Measurements from ENCODE around the gene SRRD. TPM values are rescaled to one million over a fixed set of nuclear protein-coding genes. Genes with fewer than 3 reads are reported as not detected.

The SRRD gene
- total RNA-seq, 1 experiment from 2014 or later, result 25.6 TPM

GRCh38 chr22:26443901-26444690 lies 39.6 kb upstream of the SRRD start:
- H3K36me3 Mint-ChIP-seq (ENCODE audit: insufficient read depth, unreplicated experiment), result no peaks in the 10 kb centered on the region
- CTCF ChIA-PET, result no interaction called here
- no peak overlapping the region for H3K4me3 Mint-ChIP-seq (ENCODE audit: low read depth, unreplicated experiment)
- H3K4me1 Mint-ChIP-seq (ENCODE audit: low read depth, unreplicated experiment), result no peaks in the 10 kb centered on the region
- TF ChIP-seq CTCF (IDR thresholded peaks at IDR 0.05; ENCODE audit: unreplicated experiment), result no peak
- H3K9me3 Mint-ChIP-seq (ENCODE audit: low read depth, unreplicated experiment), result no peaks in the 10 kb centered on the region
- no peaks in the 10 kb centered on the region for H3K27me3 Mint-ChIP-seq (ENCODE audit: unreplicated experiment)
- H3K27ac Mint-ChIP-seq (ENCODE audit: unreplicated experiment), result no peak overlapping the region
- intact Hi-C loops (cut with micrococcal nuclease; ENCODE audit: unreplicated experiment), result no loop called here
- DNase-seq, result no peak
- no TSS peak for BruUV-seq (replicated peaks)

- Mint-ChIP-seq H3K27me3 (ENCODE audit: unreplicated experiment) (no peaks in the 10 kb centered on the region), H3K9me3 (ENCODE audit: low read depth, unreplicated experiment) (no peaks in the 10 kb centered on the region), H3K27ac (ENCODE audit: unreplicated experiment) (no peak overlapping the region), H3K4me3 (ENCODE audit: low read depth, unreplicated experiment) (no peak overlapping the region), H3K36me3 (ENCODE audit: insufficient read depth, unreplicated experiment) (no peaks in the 10 kb centered on the region), H3K4me1 (ENCODE audit: low read depth, unreplicated experiment) (no peaks in the 10 kb centered on the region)
- no TSS peak for BruUV-seq (replicated peaks)
- intact Hi-C loops (cut with micrococcal nuclease; ENCODE audit: unreplicated experiment), result no loop called here
- TF ChIP-seq CTCF (IDR thresholded peaks at IDR 0.05; ENCODE audit: unreplicated experiment), result no peak
- no peak for DNase-seq
- CTCF ChIA-PET, result no interaction called here
Observed at GRCh38 chr22:26444777-26445176, 38.9 kb upstream of the SRRD start.

GRCh38 chr22:26445577-26446275 lies 38.0 kb upstream of the SRRD start:
- DNase-seq, result no peak
- TF ChIP-seq CTCF (IDR thresholded peaks at IDR 0.05; ENCODE audit: unreplicated experiment), result no peak
- H3K27me3 Mint-ChIP-seq (ENCODE audit: unreplicated experiment), result no peaks in the 10 kb centered on the region
- H3K27ac Mint-ChIP-seq (ENCODE audit: unreplicated experiment), result no peak overlapping the region
- CTCF ChIA-PET, result no interaction called here
- no peaks in the 10 kb centered on the region for H3K9me3 Mint-ChIP-seq (ENCODE audit: low read depth, unreplicated experiment)
- BruUV-seq (replicated peaks), result no TSS peak
- intact Hi-C loops (cut with micrococcal nuclease; ENCODE audit: unreplicated experiment), result no loop called here
- no peak overlapping the region for H3K4me3 Mint-ChIP-seq (ENCODE audit: low read depth, unreplicated experiment)
- no peaks in the 10 kb centered on the region for H3K4me1 Mint-ChIP-seq (ENCODE audit: low read depth, unreplicated experiment)
- peaks cover 5% of the 10 kb centered on the region for H3K36me3 Mint-ChIP-seq (ENCODE audit: insufficient read depth, unreplicated experiment)

- intact Hi-C loops (cut with micrococcal nuclease; ENCODE audit: unreplicated experiment), result no loop called here
- CTCF ChIA-PET, result no interaction called here
- H3K4me1 Mint-ChIP-seq (ENCODE audit: low read depth, unreplicated experiment), result no peaks in the 10 kb centered on the region
Observed at GRCh38 chr22:26446808-26447515, 36.7 kb upstream of the SRRD start.

More at GRCh38 chr22:26446808-26447515, 36.7 kb upstream of the SRRD start:
- no peak overlapping the region for H3K27ac Mint-ChIP-seq (ENCODE audit: unreplicated experiment)
- H3K9me3 Mint-ChIP-seq (ENCODE audit: low read depth, unreplicated experiment), result no peaks in the 10 kb centered on the region
- no TSS peak for BruUV-seq (replicated peaks)
- H3K27me3 Mint-ChIP-seq (ENCODE audit: unreplicated experiment), result no peaks in the 10 kb centered on the region
- no peak for TF ChIP-seq CTCF (IDR thresholded peaks at IDR 0.05; ENCODE audit: unreplicated experiment)
- H3K36me3 Mint-ChIP-seq (ENCODE audit: insufficient read depth, unreplicated experiment), result peaks cover 5% of the 10 kb centered on the region
- no peak for DNase-seq
- H3K4me3 Mint-ChIP-seq (ENCODE audit: low read depth, unreplicated experiment), result no peak overlapping the region
